CD14-positive monocyte (primary cell): Measurements from ENCODE around the gene THSD7B. TPM values are rescaled to one million over a fixed set of nuclear protein-coding genes. Genes with fewer than 3 reads are reported as not detected.

ENCODE experiments used
- DNase-seq, 3 donors: peaks; one replicate each; pipeline ENCODE4 v3.0.0-alpha.2; 2011 to 2022
- H2AFZ ChIP-seq: 2 replicates; pipeline ENCODE4 v1.6.0; 2012; ENCODE audit warnings: mild to moderate bottlenecking, low read depth, low read length, inconsistent platforms; ENCODE audit not compliant: insufficient read depth, poor library complexity, severe bottlenecking
- H3K27ac ChIP-seq, 2 donors: 1 replicate in 1 of 2; 2 replicates in 1 of 2; pipeline ENCODE4 v1.5.1; 2012 to 2013; ENCODE audit warnings: low read length in 2 of 2, control low read depth in 1 of 2, inconsistent platforms in 1 of 2, low read depth in 1 of 2, mild to moderate bottlenecking in 1 of 2
- H3K27me3 ChIP-seq, 2 donors: one replicate each; pipeline versions ENCODE4 v1.6.0 to v1.6.1; 2011 to 2013; ENCODE audit warnings: low read length in 2 of 2; ENCODE audit not compliant: control insufficient read depth in 2 of 2, insufficient read depth in 2 of 2
- H3K36me3 ChIP-seq, 2 donors: replicated peaks in 1 of 2; 1 replicate in 1 of 2; 2 replicates in 1 of 2; pipeline versions ENCODE4 v1.5.1 to v1.6.1; 2012 to 2013; ENCODE audit warnings: low read length in 2 of 2, control low read depth in 1 of 2, inconsistent platforms in 1 of 2, mild to moderate bottlenecking in 1 of 2; ENCODE audit not compliant: insufficient read depth in 2 of 2, control insufficient read depth in 1 of 2
- H3K4me1 ChIP-seq, 2 donors: 1 replicate in 1 of 2; 2 replicates in 1 of 2; pipeline versions ENCODE4 v1.5.1 to v1.6.1; 2012 to 2013; ENCODE audit warnings: low read length in 2 of 2, control low read depth in 1 of 2, inconsistent platforms in 1 of 2, mild to moderate bottlenecking in 1 of 2, moderate library complexity in 1 of 2; ENCODE audit not compliant: insufficient read depth in 2 of 2, control insufficient read depth in 1 of 2
- H3K4me2 ChIP-seq: replicated peaks from 2 replicates; pipeline ENCODE3; 2012; ENCODE audit warnings: low read length, moderate library complexity, mild to moderate bottlenecking; ENCODE audit not compliant: poor library complexity, severe bottlenecking; ENCODE audit errors: extremely low read depth
- H3K4me3 ChIP-seq, 3 experiments: fragments of 200-600 bp in 1 of 3; sonication (generic) in 1 of 3; replicated peaks in 1 of 3; 1 replicate in 2 of 3; 2 replicates in 1 of 3; pipeline ENCODE4 v1.5.1; 2011 to 2013; ENCODE audit warnings: low read length in 3 of 3, mild to moderate bottlenecking in 3 of 3, control low read depth in 2 of 3, low read depth in 2 of 3, inconsistent platforms in 1 of 3, moderate library complexity in 1 of 3
- H3K79me2 ChIP-seq: 2 replicates; pipeline ENCODE4 v1.6.0; 2012; ENCODE audit warnings: mild to moderate bottlenecking, control low read depth, inconsistent platforms, low read length, moderate library complexity; ENCODE audit not compliant: insufficient read depth
- H3K9ac ChIP-seq: 2 replicates; pipeline ENCODE4 v1.6.0; 2017; ENCODE audit warnings: low read length, mild to moderate bottlenecking; ENCODE audit not compliant: insufficient read depth, poor library complexity, severe bottlenecking
- H3K9me3 ChIP-seq, 2 donors: replicated peaks in 1 of 2; 1 replicate in 1 of 2; 2 replicates in 1 of 2; pipeline versions ENCODE4 v1.5.1 to v1.6.1; 2012 to 2013; ENCODE audit warnings: low read length in 2 of 2, control low read depth in 1 of 2; ENCODE audit not compliant: control insufficient read depth in 1 of 2, insufficient read depth in 1 of 2
- H4K20me1 ChIP-seq: 2 replicates; pipeline ENCODE4 v1.6.0; 2012; ENCODE audit warnings: mild to moderate bottlenecking, low read length, control low read depth, moderate library complexity; ENCODE audit not compliant: insufficient read depth
- H3K27ac Mint-ChIP-seq, 7 donors: one replicate each; pipeline ENCODE4 v1.8.0; 2020; ENCODE audit warnings: mild to moderate bottlenecking in 7 of 7, mixed read lengths in 7 of 7, moderate library complexity in 6 of 7, inconsistent platforms in 2 of 7
- H3K27me3 Mint-ChIP-seq, 3 donors: one replicate each; pipeline ENCODE4 v1.8.0; 2021 to 2022; ENCODE audit warnings: low read depth in 3 of 3, mild to moderate bottlenecking in 3 of 3, mixed read lengths in 3 of 3, moderate library complexity in 3 of 3, inconsistent platforms in 1 of 3
- H3K36me3 Mint-ChIP-seq, 2 donors: one replicate each; pipeline ENCODE4 v1.8.0; 2020; ENCODE audit warnings: mixed read lengths in 2 of 2, inconsistent platforms in 1 of 2, mild to moderate bottlenecking in 1 of 2
- H3K4me1 Mint-ChIP-seq: one replicate; pipeline ENCODE4 v1.8.0; 2020; ENCODE audit warnings: mild to moderate bottlenecking, mixed read lengths
- H3K4me3 Mint-ChIP-seq, 2 donors: one replicate each; pipeline ENCODE4 v1.8.0; 2020; ENCODE audit warnings: mild to moderate bottlenecking in 2 of 2, mixed read lengths in 2 of 2, moderate library complexity in 1 of 2
- H3K9me3 Mint-ChIP-seq, 7 donors: one replicate each; pipeline ENCODE4 v1.8.0; 2020 to 2022; ENCODE audit warnings: mixed read lengths in 7 of 7, mild to moderate bottlenecking in 6 of 7, moderate library complexity in 6 of 7, inconsistent platforms in 2 of 7
- WGBS: methylation state at CpG from one replicate; pipeline ENCODE4 v1.1.5; 2013; ENCODE audit warnings: missing lambda C conversion rate; ENCODE audit not compliant: insufficient coverage; 5-methylcytosine and 5-hydroxymethylcytosine counted together
- intact Hi-C, 2 donors: fragments of 100-400 bp; cut with micrococcal nuclease; formaldehyde crosslinking; loops; one replicate each; pipeline versions ENCODE4 v1.15.0 to v1.15.1; 2023
- polyA plus RNA-seq, 3 donors: library from polyadenylated mRNA; depleted of rRNA in 1 of 3; unstranded in 2 of 3; stranded (reverse) in 1 of 3; fragments of 300-500 nt in 2 of 3; fragments of >200 nt in 1 of 3; fragmentation: Illumina TruSeq in 2 of 3; gene quantifications; 1 replicate in 2 of 3; 2 replicates in 1 of 3; pipeline ENCODE4 v1.2.3, GENCODE V29; 2012 to 2021
- TF ChIP-seq, protein P1 (sequence below): fragments of 200-600 bp; IDR thresholded peaks from one replicate; pipeline ENCODE4 v1.8.0; 2022; ENCODE audit warnings: antibody characterized with exemption, mild to moderate bottlenecking

The THSD7B gene
- polyA plus RNA-seq, 3 donors, result not detected

DNA sequence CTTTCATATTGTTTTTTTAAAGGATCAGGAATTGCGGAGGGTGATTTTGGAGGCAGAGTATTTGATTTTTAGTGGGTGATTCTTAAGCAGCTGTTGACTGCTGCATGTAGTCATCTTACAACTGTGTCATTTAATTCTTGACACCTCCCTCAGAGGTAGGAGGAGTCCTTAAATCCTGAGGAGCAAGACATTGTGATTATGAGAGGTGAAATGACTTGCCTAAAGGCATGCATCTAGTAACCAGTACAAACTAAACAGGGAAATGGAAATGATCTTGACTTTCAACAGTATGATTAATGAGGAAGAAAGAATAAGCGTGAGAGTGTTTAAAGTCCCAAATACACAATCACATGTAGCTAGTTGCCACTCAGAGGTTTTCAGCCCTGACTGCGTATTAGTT is 440.7 kb downstream of the THSD7B start:
- no peaks in the 10 kb centered on the region for H3K4me1 ChIP-seq
- no peaks in the 10 kb centered on the region for H3K79me2 ChIP-seq
- TF ChIP-seq, protein P1, sequence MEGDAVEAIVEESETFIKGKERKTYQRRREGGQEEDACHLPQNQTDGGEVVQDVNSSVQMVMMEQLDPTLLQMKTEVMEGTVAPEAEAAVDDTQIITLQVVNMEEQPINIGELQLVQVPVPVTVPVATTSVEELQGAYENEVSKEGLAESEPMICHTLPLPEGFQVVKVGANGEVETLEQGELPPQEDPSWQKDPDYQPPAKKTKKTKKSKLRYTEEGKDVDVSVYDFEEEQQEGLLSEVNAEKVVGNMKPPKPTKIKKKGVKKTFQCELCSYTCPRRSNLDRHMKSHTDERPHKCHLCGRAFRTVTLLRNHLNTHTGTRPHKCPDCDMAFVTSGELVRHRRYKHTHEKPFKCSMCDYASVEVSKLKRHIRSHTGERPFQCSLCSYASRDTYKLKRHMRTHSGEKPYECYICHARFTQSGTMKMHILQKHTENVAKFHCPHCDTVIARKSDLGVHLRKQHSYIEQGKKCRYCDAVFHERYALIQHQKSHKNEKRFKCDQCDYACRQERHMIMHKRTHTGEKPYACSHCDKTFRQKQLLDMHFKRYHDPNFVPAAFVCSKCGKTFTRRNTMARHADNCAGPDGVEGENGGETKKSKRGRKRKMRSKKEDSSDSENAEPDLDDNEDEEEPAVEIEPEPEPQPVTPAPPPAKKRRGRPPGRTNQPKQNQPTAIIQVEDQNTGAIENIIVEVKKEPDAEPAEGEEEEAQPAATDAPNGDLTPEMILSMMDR, result no peak
- Mint-ChIP-seq H3K4me1 (no peaks in the 10 kb centered on the region), H3K4me3 (no peak overlapping the region), H3K27me3 (peaks cover 0 to 2% (median 1%) of the 10 kb centered on the region in 3 donors), H3K36me3 (no peaks in the 10 kb centered on the region), H3K9me3 (peaks cover 0 to 2% (median 0%) of the 10 kb centered on the region in 7 donors), H3K27ac (no peak overlapping the region)
- DNase-seq, result no peak
- no peak overlapping the region for H3K4me3 ChIP-seq
- peaks cover 0 to 3% of the 10 kb centered on the region in 2 donors for H3K27me3 ChIP-seq
- no peak overlapping the region for H3K9ac ChIP-seq
- H2AFZ ChIP-seq, result no peak overlapping the region
- H4K20me1 ChIP-seq, result no peaks in the 10 kb centered on the region
- H3K4me2 ChIP-seq, result no peak overlapping the region
- H3K36me3 ChIP-seq, result no peaks in the 10 kb centered on the region
- no peak overlapping the region for H3K27ac ChIP-seq
- intact Hi-C loops, result no loop called here
- H3K9me3 ChIP-seq, result no peaks in the 10 kb centered on the region
- WGBS, result no CpG with 5 or more reads among the region's 3 CpGs

DNA sequence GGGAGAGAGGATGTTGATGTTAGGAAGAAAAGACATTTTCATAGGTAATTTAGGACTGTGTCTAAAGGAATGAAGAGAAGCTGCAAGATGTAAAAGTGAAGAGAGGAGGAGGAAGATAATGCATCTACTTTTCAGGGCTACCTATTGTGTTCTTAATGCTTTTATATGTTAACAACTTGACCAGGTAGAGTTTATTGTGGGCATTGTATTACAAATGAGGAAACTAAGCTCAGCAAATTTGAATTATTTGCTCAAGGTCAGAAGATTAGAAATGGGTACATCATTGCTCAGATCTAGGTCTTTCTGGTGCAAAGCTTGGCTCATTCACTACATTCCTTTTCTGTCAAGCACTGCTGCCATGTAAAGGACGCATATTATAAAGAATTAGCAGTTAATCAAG is 441.7 kb downstream of the THSD7B start:
- no peak overlapping the region for H2AFZ ChIP-seq
- no peaks in the 10 kb centered on the region for H3K36me3 ChIP-seq
- H3K9me3 ChIP-seq, result no peaks in the 10 kb centered on the region
- TF ChIP-seq, protein P1, result no peak
- Mint-ChIP-seq H3K36me3 (no peaks in the 10 kb centered on the region), H3K27me3 (peaks cover 0 to 2% (median 1%) of the 10 kb centered on the region in 3 donors), H3K4me1 (no peaks in the 10 kb centered on the region), H3K27ac (no peak overlapping the region), H3K9me3 (peaks cover 0 to 2% (median 0%) of the 10 kb centered on the region in 7 donors), H3K4me3 (no peak overlapping the region)
- WGBS, result no CpG with 5 or more reads among the region's 1 CpG
- no peak overlapping the region for H3K27ac ChIP-seq
- intact Hi-C loops, result no loop called here
- DNase-seq, result no peak
- H4K20me1 ChIP-seq, result no peaks in the 10 kb centered on the region
- no peaks in the 10 kb centered on the region for H3K79me2 ChIP-seq
- peaks cover 0 to 3% of the 10 kb centered on the region in 2 donors for H3K27me3 ChIP-seq
- H3K4me3 ChIP-seq, result no peak overlapping the region
- H3K9ac ChIP-seq, result no peak overlapping the region
- H3K4me1 ChIP-seq, result no peaks in the 10 kb centered on the region
- no peak overlapping the region for H3K4me2 ChIP-seq
